Smooth muscle cell (in vitro differentiated cells): Measurements from ENCODE around the gene SPATA16. TPM values are rescaled to one million over a fixed set of nuclear protein-coding genes. Genes with fewer than 3 reads are reported as not detected.

Source experiments
- DNase-seq: peaks from one replicate; lab custom pipeline; 2025; ENCODE audit not compliant: unreplicated experiment; lab: John Stamatoyannopoulos, UW
- H2AFZ ChIP-seq: fragments of 200-600 bp; sonication (generic); 2 replicates; pipeline ENCODE4 v1.6.0; 2016; ENCODE audit warnings: antibody characterized with exemption, low read depth, mild to moderate bottlenecking
- H3F3A ChIP-seq: fragments of 200-600 bp; sonication (generic); 2 replicates; pipeline ENCODE4 v1.6.0; 2017; ENCODE audit warnings: antibody characterized with exemption, low read depth
- H3K27ac ChIP-seq: fragments of 200-600 bp; sonication (generic); 2 replicates; pipeline ENCODE4 v1.5.1; 2016; ENCODE audit warnings: low read depth, mild to moderate bottlenecking
- H3K27me3 ChIP-seq: fragments of 200-600 bp; sonication (generic); 2 replicates; pipeline ENCODE4 v1.6.1; 2016; ENCODE audit warnings: low read depth, mild to moderate bottlenecking
- H3K36me3 ChIP-seq: fragments of 200-600 bp; sonication (generic); 2 replicates; pipeline ENCODE4 v1.5.1; 2016; ENCODE audit warnings: low read depth
- H3K4me1 ChIP-seq: fragments of 200-600 bp; sonication (generic); 2 replicates; pipeline ENCODE4 v1.5.1; 2016; ENCODE audit warnings: low read depth
- H3K4me2 ChIP-seq: fragments of 200-600 bp; sonication (generic); 2 replicates; pipeline ENCODE4 v1.6.0; 2016; ENCODE audit warnings: mild to moderate bottlenecking
- H3K4me3 ChIP-seq: fragments of 200-600 bp; sonication (generic); 2 replicates; pipeline ENCODE4 v1.5.1; 2016; ENCODE audit warnings: mild to moderate bottlenecking
- H3K79me2 ChIP-seq: fragments of 200-600 bp; sonication (generic); 2 replicates; pipeline ENCODE4 v1.6.0; 2016; ENCODE audit warnings: low read depth, mild to moderate bottlenecking
- H3K9ac ChIP-seq: fragments of 200-600 bp; sonication (generic); 2 replicates; pipeline ENCODE4 v1.6.0; 2016; ENCODE audit warnings: low read depth
- H3K9me3 ChIP-seq: fragments of 200-600 bp; sonication (generic); replicated peaks from 2 replicates; pipeline ENCODE4 v1.5.1; 2016; ENCODE audit warnings: low read depth
- H4K20me1 ChIP-seq: fragments of 200-600 bp; sonication (generic); 2 replicates; pipeline ENCODE4 v1.6.0; 2016; ENCODE audit warnings: low read depth
- WGBS: methylation state at CpG from one replicate; pipeline ENCODE4 v1.1.7; 2016; ENCODE audit warnings: low lambda C conversion rate; 5-methylcytosine and 5-hydroxymethylcytosine counted together
- polyA plus RNA-seq: library from polyadenylated mRNA; unstranded; fragments of >200 nt; fragmentation: Nextera tagmentation; extraction: Ambion mirVana; gene quantifications from 2 replicates; pipeline ENCODE4 v1.2.1, GENCODE V29; 2016
- total RNA-seq: library from RNA; depleted of rRNA; stranded (reverse); fragments of >200 nt; gene quantifications from 2 replicates; pipeline ENCODE4 v1.2.3, GENCODE V29; 2014
- TF ChIP-seq, protein P1 (sequence below): fragments of 200-600 bp; sonication (generic); IDR thresholded peaks from 2 replicates; pipeline ENCODE4 v1.5.1; 2017; ENCODE audit warnings: borderline replicate concordance, mild to moderate bottlenecking, antibody characterized with exemption; ENCODE audit not compliant: insufficient read depth, poor library complexity, severe bottlenecking

The SPATA16 gene
- total and polyA plus RNA-seq, 2 experiments from 2014 or later, result not detected

DNA sequence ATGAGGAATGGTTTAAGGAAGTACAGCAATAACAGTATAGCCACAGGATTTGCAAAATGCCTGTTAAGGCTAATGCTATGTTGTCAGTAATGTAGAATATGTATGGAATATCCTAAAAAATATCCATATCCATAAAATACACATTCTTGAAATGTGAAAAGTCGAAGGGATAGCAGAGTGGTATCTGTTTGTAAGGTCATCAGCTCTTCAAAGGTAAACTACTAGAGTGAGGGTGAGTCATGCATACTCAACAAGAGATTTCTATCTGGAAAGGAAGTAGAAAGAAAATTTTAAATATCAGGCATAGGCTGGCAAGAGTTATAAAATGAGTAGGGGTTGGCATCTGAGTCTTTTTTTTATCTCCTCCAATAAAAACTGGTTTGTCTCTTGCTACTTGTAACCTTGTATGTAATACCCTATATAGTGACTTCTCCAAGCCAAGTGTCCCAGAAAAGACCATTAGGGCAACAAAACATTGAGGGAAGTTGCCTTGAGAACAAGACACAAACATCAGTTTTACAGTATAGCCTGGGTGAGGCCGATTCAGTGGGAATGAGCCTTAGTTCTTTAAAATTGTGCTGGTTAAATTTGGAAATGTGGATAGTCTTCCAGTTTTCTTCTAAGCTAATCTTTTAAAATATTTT, 103.1 kb downstream of the SPATA16 start:
- 64% methylated on average over 2 of the region's 2 CpGs for WGBS
- Histone ChIP-seq H3K4me1 (no peaks in the 10 kb centered on the region), H3K4me2 (no peak overlapping the region), H3K9me3 (no peaks in the 10 kb centered on the region), H4K20me1 (no peaks in the 10 kb centered on the region), H3F3A (no peaks in the 10 kb centered on the region), H3K27ac (no peak overlapping the region), H3K27me3 (no peaks in the 10 kb centered on the region), H3K4me3 (no peak overlapping the region), H2AFZ (no peak overlapping the region), H3K36me3 (no peaks in the 10 kb centered on the region), H3K79me2 (no peaks in the 10 kb centered on the region), H3K9ac (no peak overlapping the region)
- TF ChIP-seq, protein P1, sequence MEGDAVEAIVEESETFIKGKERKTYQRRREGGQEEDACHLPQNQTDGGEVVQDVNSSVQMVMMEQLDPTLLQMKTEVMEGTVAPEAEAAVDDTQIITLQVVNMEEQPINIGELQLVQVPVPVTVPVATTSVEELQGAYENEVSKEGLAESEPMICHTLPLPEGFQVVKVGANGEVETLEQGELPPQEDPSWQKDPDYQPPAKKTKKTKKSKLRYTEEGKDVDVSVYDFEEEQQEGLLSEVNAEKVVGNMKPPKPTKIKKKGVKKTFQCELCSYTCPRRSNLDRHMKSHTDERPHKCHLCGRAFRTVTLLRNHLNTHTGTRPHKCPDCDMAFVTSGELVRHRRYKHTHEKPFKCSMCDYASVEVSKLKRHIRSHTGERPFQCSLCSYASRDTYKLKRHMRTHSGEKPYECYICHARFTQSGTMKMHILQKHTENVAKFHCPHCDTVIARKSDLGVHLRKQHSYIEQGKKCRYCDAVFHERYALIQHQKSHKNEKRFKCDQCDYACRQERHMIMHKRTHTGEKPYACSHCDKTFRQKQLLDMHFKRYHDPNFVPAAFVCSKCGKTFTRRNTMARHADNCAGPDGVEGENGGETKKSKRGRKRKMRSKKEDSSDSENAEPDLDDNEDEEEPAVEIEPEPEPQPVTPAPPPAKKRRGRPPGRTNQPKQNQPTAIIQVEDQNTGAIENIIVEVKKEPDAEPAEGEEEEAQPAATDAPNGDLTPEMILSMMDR, result no peak
- DNase-seq, result no peak

DNA sequence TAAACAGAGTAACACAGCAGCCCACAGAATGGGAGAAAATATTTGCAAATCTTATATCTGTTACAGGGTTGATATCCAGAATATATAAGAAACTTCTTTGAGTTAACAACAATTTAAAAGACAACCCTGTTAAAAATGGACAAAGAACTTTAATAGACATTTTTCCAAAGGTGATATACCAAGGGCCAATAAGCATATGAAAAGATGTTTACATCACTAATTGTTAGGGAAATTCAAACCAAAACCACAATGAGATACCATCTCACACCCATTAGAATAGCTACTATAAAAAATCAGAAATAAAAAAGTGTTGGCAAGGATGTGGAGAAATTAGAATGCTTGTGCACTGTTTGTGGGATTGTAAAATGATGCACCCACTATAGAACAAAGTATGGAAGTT, 110.8 kb downstream of the SPATA16 start:
- DNase-seq, result no peak
- H3K4me1 ChIP-seq, result no peaks in the 10 kb centered on the region
- H3K27me3 ChIP-seq, result no peaks in the 10 kb centered on the region
- H3F3A ChIP-seq, result peaks cover 5% of the 10 kb centered on the region
- H4K20me1 ChIP-seq, result no peaks in the 10 kb centered on the region
- H3K4me2 ChIP-seq, result no peak overlapping the region
- H3K36me3 ChIP-seq, result no peaks in the 10 kb centered on the region
- no peak overlapping the region for H3K27ac ChIP-seq
- no peaks in the 10 kb centered on the region for H3K79me2 ChIP-seq
- H3K9me3 ChIP-seq, result no peaks in the 10 kb centered on the region
- no peak overlapping the region for H3K4me3 ChIP-seq
- no peak overlapping the region for H2AFZ ChIP-seq
- TF ChIP-seq, protein P1, result no peak
- no peak overlapping the region for H3K9ac ChIP-seq

DNA sequence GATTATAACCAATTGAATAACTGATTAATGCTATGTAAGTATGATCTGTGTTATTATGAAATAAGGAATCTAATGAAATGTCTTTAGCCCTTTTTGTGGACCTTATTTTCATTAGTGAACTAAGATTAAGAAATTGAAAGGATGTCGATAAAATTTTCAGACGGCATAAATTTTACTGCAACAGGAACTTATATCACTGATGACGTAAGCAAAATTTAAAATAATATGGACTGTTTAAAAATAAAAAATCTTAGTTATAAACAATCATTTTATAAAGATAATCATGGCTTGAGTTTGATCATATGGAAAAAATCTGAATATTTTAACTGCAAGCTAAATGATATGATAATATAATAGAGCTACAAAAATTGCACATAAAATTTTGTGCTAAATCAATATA, 112.7 kb downstream of the SPATA16 start:
- Histone ChIP-seq H3K4me1 (no peaks in the 10 kb centered on the region), H3K4me3 (no peak overlapping the region), H4K20me1 (no peaks in the 10 kb centered on the region), H3K36me3 (no peaks in the 10 kb centered on the region), H3K9ac (no peak overlapping the region), H2AFZ (no peak overlapping the region), H3K79me2 (no peaks in the 10 kb centered on the region), H3K27me3 (no peaks in the 10 kb centered on the region), H3F3A (peaks cover 5% of the 10 kb centered on the region), H3K9me3 (no peaks in the 10 kb centered on the region), H3K4me2 (no peak overlapping the region), H3K27ac (no peak overlapping the region)
- TF ChIP-seq, protein P1, result no peak
- WGBS, result 99% methylated on average over 3 of the region's 3 CpGs
- DNase-seq, result no peak

DNA sequence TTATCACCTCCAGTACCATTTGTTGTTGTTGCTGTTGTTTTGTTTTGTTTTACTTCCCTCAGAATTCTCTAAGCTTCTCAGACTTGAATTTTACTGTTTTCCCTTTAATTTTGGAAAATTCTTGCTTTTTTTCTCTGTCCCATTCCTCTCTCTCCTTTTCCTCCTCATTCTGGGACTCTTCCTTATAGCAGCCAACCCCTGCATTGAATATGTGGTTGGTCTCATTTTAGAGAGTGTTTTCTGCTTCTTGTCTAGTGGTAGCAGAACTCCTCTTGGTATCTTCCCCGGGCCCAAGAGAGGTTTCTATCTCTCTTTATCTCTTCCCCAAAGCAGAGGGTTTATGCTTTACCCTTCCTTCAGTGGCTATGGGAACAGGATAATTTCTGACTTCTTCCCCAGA, 113.6 kb downstream of the SPATA16 start:
- Histone ChIP-seq H2AFZ (no peak overlapping the region), H3K4me3 (no peak overlapping the region), H3K4me1 (no peaks in the 10 kb centered on the region), H3K79me2 (no peaks in the 10 kb centered on the region), H3K9ac (no peak overlapping the region), H3K9me3 (no peaks in the 10 kb centered on the region), H4K20me1 (no peaks in the 10 kb centered on the region), H3F3A (peaks cover 5% of the 10 kb centered on the region), H3K4me2 (no peak overlapping the region), H3K36me3 (no peaks in the 10 kb centered on the region), H3K27me3 (no peaks in the 10 kb centered on the region), H3K27ac (no peak overlapping the region)
- TF ChIP-seq, protein P1, result no peak
- WGBS, result 61% methylated on average over 1 of the region's 1 CpG
- no peak for DNase-seq
